Mucosa of descending colon (tissue), 3 donors: ENCODE results near the gene SDK2. TPM values are rescaled to one million over a fixed set of nuclear protein-coding genes. Genes with fewer than 3 reads are reported as not detected.

ENCODE experiments used
- ATAC-seq: fragments of 200-7000 bp; cut with Tn5 transposase; one replicate; pipeline ENCODE4 v1.9.1; 2020; ENCODE audit warnings: mild to moderate bottlenecking, moderate library complexity
- DNase-seq, 3 donors: peaks; one replicate each; pipeline ENCODE4 v3.0.0-alpha.2; 2020
- H3K36me3 ChIP-seq: fragments of 200-600 bp; one replicate; pipeline ENCODE4 v1.8.0; 2021; ENCODE audit warnings: low read depth, mild to moderate bottlenecking
- H3K4me1 ChIP-seq: fragments of 200-600 bp; one replicate; pipeline ENCODE4 v1.8.0; 2021; ENCODE audit warnings: low read depth, mild to moderate bottlenecking
- H3K4me3 ChIP-seq: fragments of 200-600 bp; one replicate; pipeline ENCODE4 v1.8.0; 2021; ENCODE audit warnings: mild to moderate bottlenecking
- H3K9me3 ChIP-seq: fragments of 200-600 bp; one replicate; pipeline ENCODE4 v1.8.0; 2021; ENCODE audit warnings: mild to moderate bottlenecking
- intact Hi-C, 2 donors: fragments of 100-400 bp; cut with DNase I in 1 of 2; cut with micrococcal nuclease in 1 of 2; formaldehyde crosslinking; loops; one replicate each; pipeline versions ENCODE4 v1.11.0 to v1.11.1; 2022; cut with DNase I, micrococcal nuclease
- total RNA-seq, 3 donors: library from RNA; stranded (reverse); fragmentation: NEBNext Ultra II Directional in 2 of 3; extraction: Animal tissue kit (Norgen Biotek cat#: 25700) in 2 of 3; gene quantifications; one replicate each; pipeline versions ENCODE4 v1.2.1 to v1.2.4, GENCODE V29; 2021 to 2023
- TF ChIP-seq, protein P1 (sequence below): fragments of 200-600 bp; IDR thresholded peaks from one replicate; pipeline ENCODE4 v1.8.0; 2022; ENCODE audit warnings: antibody characterized with exemption, mild to moderate bottlenecking
- donor health status: DM: no; HTN: no; CAD: no; lungs with moderate emphysema.
- donor health status: DM: no; HTN: no; CAD: no.
- donor health status: DM: no; HTN: yes; CAD: no.

SDK2 gene
- total RNA-seq, 3 donors from 2014 or later, result 1.2 to 1.6 (median 1.3) TPM

DNA sequence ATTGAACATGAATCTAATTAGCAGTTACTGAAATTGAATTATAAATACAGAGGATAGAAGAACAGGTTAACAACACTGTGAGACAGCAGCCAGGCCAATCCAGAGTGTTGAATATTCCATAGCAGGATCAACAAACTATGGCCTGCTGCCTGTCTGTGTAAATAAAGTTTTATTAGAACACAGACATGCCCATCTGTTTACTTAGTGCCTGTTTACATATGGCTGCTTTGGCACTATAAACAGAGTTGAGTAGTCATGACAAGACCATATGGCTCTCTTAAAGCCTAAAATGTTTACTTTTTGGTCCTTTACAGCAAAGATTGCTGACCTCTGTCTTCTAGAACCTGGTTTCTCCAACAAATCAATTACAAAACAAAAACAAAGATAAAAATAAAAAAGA is 217.0 kb downstream of the SDK2 start:
- Histone ChIP-seq H3K4me1 (peaks cover 19% of the 10 kb centered on the region), H3K9me3 (no peaks in the 10 kb centered on the region), H3K4me3 (no peak overlapping the region), H3K36me3 (no peaks in the 10 kb centered on the region)
- TF ChIP-seq, protein P1, sequence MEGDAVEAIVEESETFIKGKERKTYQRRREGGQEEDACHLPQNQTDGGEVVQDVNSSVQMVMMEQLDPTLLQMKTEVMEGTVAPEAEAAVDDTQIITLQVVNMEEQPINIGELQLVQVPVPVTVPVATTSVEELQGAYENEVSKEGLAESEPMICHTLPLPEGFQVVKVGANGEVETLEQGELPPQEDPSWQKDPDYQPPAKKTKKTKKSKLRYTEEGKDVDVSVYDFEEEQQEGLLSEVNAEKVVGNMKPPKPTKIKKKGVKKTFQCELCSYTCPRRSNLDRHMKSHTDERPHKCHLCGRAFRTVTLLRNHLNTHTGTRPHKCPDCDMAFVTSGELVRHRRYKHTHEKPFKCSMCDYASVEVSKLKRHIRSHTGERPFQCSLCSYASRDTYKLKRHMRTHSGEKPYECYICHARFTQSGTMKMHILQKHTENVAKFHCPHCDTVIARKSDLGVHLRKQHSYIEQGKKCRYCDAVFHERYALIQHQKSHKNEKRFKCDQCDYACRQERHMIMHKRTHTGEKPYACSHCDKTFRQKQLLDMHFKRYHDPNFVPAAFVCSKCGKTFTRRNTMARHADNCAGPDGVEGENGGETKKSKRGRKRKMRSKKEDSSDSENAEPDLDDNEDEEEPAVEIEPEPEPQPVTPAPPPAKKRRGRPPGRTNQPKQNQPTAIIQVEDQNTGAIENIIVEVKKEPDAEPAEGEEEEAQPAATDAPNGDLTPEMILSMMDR, result no peak
- ATAC-seq (peak; percentile 50), DNase-seq (no peak)
- intact Hi-C loops, result loop anchor here in 1 of 2 donors (5.0 kb wide), 1 partner anchor 280 kb away; no protein-coding TSS in a partner anchor

DNA sequence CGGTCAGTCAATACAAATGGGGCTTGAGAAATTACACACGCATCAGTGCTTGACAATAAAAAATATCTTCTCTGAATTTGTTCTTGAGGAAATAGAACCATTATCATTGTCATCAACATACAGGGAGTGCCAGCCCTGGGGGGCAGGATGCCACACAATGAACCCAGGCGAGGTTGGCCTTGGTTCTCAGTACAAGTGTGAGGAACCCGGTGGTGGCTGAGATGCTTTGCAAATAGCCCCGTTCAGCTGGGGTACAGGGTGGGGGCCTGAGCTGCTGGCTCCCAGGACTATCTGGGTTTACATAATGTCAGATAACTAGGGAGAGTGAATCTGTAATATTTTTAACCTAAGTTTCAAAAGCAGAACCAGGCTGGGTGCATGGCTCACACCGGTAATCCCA is 219.7 kb downstream of the SDK2 start:
- no peak overlapping the region for H3K4me3 ChIP-seq
- DNase-seq (no peak), ATAC-seq (no peak)
- TF ChIP-seq, protein P1, result no peak
- intact Hi-C loops, result no loop called here
- peaks cover 3% of the 10 kb centered on the region for H3K4me1 ChIP-seq
- no peaks in the 10 kb centered on the region for H3K36me3 ChIP-seq
- no peaks in the 10 kb centered on the region for H3K9me3 ChIP-seq

DNA sequence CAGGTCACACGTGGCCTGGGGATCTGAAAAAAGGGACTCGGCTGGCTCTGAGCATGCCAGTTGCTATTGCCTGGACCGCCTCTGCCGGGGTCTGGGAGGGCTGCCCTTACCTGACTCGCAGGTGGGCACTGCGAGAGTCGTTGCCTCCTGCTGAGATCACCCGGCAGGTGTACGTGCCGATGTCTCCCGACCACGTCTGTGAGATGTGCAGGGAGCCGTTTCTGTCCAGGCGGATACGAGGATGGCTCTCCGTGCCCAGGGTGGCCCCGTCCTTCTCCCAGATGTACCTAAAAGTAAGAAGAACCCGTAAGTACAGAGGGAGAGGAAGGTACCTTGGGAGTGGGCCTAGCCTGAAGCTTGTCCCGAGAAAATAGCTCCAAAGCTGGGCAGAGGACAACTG is 220.4 kb downstream of the SDK2 start:
- no peaks in the 10 kb centered on the region for H3K36me3 ChIP-seq
- intact Hi-C loops, result no loop called here
- TF ChIP-seq, protein P1, result no peak
- no peak overlapping the region for H3K4me3 ChIP-seq
- H3K4me1 ChIP-seq, result no peaks in the 10 kb centered on the region
- DNase-seq, result no peak
- no peaks in the 10 kb centered on the region for H3K9me3 ChIP-seq
- ATAC-seq, result no peak

DNA sequence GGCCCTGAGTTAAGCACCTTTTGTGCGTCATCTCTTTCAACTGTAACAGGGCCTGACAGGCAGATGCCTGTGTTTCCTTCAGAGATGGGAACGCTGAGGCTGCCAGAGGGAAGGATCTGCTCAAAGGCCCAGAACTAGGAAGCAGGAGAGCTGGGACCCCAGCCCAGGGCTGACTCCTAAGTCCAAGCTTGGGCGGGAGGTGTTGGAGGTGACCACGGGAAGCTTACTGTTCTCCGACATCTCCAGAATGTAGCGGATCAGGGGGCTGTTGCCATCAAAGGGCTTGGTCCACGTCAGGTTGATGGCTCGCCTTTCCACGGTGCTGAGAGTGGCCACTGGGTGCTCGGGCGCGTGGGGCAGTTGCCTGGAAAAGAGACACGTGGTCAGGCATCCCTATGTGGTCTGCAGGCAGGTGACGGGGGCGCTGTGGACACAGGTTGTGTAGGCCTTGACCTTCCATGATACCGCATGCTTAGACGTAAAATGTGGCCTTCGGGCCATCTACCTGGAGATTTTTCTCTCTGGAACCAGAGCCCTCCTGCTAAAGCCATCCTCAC is 221.0 kb downstream of the SDK2 start:
- intact Hi-C loops, result no loop called here
- H3K4me1 ChIP-seq, result no peaks in the 10 kb centered on the region
- H3K36me3 ChIP-seq, result no peaks in the 10 kb centered on the region
- no peak overlapping the region for H3K4me3 ChIP-seq
- ATAC-seq (no peak), DNase-seq (no peak)
- no peaks in the 10 kb centered on the region for H3K9me3 ChIP-seq
- TF ChIP-seq, protein P1, result no peak

DNA sequence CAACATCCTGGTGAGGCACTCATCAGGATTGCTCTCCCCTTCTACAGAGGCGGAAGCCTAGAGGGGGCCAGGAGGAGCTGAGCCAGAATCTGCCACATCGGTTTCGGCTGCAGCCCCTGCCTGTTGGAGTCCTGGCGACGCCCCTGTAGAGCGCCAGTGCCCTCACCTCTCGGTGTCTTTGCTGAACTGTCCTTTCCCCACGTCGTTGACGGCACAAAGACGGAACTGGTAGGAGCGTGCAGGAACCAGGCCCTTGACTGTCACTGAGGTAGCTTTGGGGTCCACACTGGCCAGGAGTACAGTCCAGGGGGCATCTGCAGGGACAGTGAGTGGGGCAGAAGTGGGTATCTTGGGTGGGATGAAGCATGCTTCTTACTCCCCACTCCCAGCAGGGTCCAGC is 222.1 kb downstream of the SDK2 start:
- intact Hi-C loops, result no loop called here

More for the DNA sequence above, 222.1 kb downstream of the SDK2 start:
- ATAC-seq (no peak), DNase-seq (no peak)
- no peak overlapping the region for H3K4me3 ChIP-seq
- TF ChIP-seq, protein P1, result no peak
- no peaks in the 10 kb centered on the region for H3K9me3 ChIP-seq
- H3K4me1 ChIP-seq, result no peaks in the 10 kb centered on the region
- H3K36me3 ChIP-seq, result no peaks in the 10 kb centered on the region
